GM19452 (cell line): ENCODE results near the gene GPC2.

Experiments
- ATAC-seq: cut with Tn5 transposase; IDR thresholded peaks from one replicate; pipeline ENCODE4 v1.9.1; 2021; ENCODE audit not compliant: unreplicated experiment

The GPC2 gene

DNA sequence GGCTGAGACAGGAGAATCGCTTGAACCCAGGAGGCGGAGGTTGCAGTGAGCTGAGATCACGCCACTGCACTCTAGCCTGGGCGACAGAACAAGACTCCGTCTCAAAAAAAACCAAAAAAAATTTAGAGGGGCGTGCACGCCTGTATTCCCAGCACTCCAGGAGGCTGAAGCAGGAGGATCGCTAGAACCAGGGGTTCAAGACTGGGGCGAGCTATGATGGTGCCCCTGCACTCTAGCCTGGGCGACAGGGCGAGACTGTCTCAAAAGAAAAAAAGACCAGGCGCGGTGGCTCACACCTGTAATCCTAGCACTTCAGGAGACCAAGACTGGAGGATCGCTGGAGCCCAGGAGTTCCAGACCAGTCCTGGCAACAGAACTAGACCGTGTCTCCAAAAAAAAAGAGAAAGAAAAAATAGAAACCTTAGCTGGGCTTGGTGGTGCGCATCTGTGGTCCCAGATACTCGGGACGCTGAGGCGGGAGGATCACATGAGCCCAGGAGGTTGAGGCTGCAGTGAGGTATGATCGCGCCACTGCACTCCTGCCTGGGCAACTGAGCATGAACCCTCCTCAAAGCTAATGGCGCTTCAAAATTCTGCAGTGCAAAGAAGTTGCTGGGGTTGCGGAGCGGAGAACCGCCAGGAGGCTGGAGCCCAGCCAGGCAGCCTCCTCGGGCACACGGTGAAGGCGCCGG lies 50.8 kb downstream of the GPC2 start:
- peak; percentile 26 for ATAC-seq

DNA sequence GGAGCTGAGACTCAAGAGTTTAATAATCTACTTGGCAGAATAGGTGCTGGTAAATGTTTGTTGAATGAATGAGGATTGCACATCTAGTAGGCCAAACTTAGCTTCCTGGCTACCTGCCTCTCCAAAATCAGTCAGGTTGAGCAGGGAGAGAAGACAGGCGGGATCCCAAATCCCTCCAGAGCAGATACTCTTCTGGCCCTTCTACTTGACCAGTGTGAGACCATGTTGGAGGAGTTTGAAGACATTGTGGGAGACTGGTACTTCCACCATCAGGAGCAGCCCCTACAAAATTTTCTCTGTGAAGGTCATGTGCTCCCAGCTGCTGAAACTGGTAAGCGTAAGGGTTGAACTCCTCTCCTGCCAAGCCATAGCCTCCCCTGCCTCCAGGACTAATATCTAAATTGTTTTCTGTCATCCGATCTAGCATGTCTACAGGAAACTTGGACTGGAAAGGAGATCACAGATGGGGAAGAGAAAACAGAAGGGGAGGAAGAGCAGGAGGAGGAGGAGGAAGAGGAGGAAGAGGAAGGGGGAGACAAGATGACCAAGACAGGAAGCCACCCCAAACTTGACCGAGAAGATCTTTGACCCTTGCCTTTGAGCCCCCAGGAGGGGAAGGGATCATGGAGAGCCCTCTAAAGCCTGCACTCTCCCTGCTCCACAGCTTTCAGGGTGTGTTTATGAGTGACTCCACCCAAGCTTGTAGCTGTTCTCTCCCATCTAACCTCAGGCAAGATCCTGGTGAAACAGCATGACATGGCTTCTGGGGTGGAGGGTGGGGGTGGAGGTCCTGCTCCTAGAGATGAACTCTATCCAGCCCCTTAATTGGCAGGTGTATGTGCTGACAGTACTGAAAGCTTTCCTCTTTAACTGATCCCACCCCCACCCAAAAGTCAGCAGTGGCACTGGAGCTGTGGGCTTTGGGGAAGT lies 52.6 kb downstream of the GPC2 start:
- no peak for ATAC-seq

DNA sequence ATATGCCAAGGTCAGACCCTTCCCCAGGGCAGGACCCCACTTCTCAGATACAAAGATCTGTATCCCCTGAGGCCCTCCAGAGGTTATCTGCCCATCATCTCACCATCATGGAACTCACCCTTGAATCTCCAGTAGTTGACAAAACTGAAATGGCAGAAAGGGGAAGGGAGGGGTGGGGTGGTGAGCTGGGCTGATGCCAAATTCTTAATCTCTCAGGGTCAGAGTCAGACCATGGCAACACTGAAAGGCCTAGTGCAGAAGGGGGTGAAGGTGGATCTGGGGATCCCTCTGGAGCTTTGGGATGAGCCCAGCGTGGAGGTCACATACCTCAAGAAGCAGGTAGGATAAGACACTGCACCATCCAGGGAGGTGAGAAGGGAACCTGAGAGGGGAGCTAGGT lies 54.6 kb downstream of the GPC2 start:
- ATAC-seq: no peak

DNA sequence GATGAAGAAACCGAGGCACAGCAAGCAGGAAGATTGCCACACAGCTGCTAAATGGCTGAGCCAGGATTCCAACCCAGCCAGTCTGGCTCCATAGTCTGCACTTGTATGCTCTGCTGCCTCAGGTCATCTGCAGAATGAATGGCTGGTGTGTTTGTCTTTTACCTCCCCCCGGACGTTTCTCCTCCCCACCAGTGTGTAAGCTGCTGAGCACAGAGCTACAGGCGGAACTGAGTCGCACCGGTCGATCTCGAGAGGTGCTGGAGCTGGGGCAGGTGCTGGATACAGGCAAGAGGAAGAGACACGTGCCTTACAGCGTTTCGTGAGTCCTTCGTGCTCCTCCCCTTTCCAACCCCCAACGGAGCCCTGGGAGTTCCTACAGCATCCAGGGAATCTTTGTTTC lies 55.1 kb downstream of the GPC2 start:
- no peak for ATAC-seq

DNA sequence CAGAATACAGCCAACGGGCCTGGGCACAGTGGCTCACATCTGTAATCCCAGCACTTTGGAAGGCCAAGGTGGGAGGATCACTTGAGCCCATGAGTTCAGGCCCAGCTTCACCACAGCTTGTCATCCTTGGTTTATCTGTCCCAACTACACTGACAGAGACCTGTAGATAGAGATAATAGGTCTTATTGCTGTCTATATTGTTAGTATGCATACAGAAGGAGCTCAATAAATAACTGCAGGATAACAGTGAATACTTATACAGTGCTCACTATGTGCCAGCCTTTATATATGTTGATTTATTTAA lies 56.5 kb downstream of the GPC2 start:
- no peak for ATAC-seq

DNA sequence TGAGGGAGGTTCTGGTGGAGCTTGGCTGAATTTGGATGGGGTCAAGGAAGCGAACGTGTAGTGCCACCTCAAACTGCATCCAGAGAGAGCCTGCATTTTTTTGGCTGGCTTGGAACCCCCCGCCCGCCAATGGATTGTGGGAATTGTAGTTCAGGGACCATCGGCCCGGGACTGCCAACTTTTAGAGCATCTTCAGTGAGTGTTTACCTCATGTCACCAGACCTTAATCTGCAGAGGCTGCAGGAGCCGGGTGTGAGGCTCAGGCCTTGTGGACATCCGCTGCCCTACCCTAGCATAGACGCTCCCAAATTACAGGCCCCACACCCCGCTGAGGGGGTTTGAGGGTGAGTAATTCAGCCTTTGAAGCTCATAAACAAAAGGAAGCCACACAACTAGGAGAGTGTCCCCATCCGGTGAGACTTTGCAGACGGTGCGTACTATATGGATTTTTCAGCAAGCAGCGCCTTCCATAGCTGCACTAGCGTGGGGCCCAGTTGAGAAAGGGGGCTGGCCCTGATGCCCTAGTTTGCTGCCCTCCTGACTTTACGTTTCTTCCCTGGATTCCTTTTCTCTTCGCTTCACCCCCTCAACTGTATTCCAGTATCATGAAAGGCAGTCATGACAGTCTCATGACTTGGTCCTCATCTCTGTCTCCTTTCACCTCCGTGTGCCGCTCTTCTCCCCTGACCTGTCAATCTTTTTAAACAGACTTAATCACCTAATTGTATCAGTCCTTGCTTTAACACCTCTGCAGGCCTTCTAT lies 57.0 kb downstream of the GPC2 start:
- ATAC-seq: peak; percentile 40
